Neural progenitor cell (in vitro differentiated cells): ENCODE data around the gene SULT1A1. TPM values are rescaled to one million over a fixed set of nuclear protein-coding genes. Genes with fewer than 3 reads are reported as not detected.

Source experiments
- DNase-seq: peaks from one replicate; pipeline ENCODE4 v3.0.0-alpha.2; 2016; ENCODE audit warnings: low spot score
- H2AFZ ChIP-seq: fragments of 200-600 bp; sonication (generic); replicated peaks from 2 replicates; pipeline ENCODE4 v1.6.1; 2016; ENCODE audit warnings: antibody characterized with exemption
- H3F3A ChIP-seq: fragments of 200-600 bp; sonication (generic); 2 replicates; pipeline ENCODE4 v1.6.1; 2016; ENCODE audit warnings: antibody characterized with exemption, low read depth
- H3K27ac ChIP-seq: fragments of 200-600 bp; sonication (generic); 2 replicates; pipeline ENCODE4 v1.5.1; 2016; ENCODE audit warnings: mild to moderate bottlenecking
- H3K27me3 ChIP-seq: fragments of 200-600 bp; sonication (generic); 2 replicates; pipeline ENCODE4 v1.6.1; 2016; ENCODE audit warnings: mild to moderate bottlenecking, moderate library complexity
- H3K36me3 ChIP-seq: fragments of 200-600 bp; sonication (generic); 2 replicates; pipeline ENCODE4 v1.5.1; 2016
- H3K4me1 ChIP-seq: fragments of 200-600 bp; sonication (generic); 2 replicates; pipeline ENCODE4 v1.6.1; 2016; ENCODE audit warnings: mixed run types
- H3K4me2 ChIP-seq: fragments of 200-600 bp; sonication (generic); 2 replicates; pipeline ENCODE4 v1.6.1; 2016
- H3K4me3 ChIP-seq: fragments of 200-600 bp; sonication (generic); 2 replicates; pipeline ENCODE4 v1.5.1; 2016
- H3K79me2 ChIP-seq: fragments of 200-600 bp; sonication (generic); 2 replicates; pipeline ENCODE4 v1.6.1; 2016; ENCODE audit warnings: low read depth
- H3K9ac ChIP-seq: fragments of 200-600 bp; sonication (generic); 2 replicates; pipeline ENCODE4 v1.6.1; 2016
- H3K9me3 ChIP-seq: fragments of 200-600 bp; sonication (generic); 2 replicates; pipeline ENCODE4 v1.5.1; 2016; ENCODE audit warnings: low read depth
- H4K20me1 ChIP-seq: fragments of 200-600 bp; sonication (generic); 2 replicates; pipeline ENCODE4 v1.6.1; 2016; ENCODE audit warnings: low read depth
- H3K27ac Mint-ChIP-seq: 3 replicates; pipeline ENCODE4 v1.8.0; 2021; ENCODE audit warnings: mixed read lengths
- H3K27me3 Mint-ChIP-seq: 2 replicates; pipeline ENCODE4 v1.8.0; 2022; ENCODE audit warnings: low read depth, mild to moderate bottlenecking, inconsistent platforms, moderate library complexity, mixed read lengths; ENCODE audit not compliant: insufficient read depth
- H3K36me3 Mint-ChIP-seq: 3 replicates; pipeline ENCODE4 v1.8.0; 2021; ENCODE audit warnings: mixed read lengths
- H3K4me1 Mint-ChIP-seq: 3 replicates; pipeline ENCODE4 v1.8.0; 2021; ENCODE audit warnings: mixed read lengths
- H3K4me3 Mint-ChIP-seq: 3 replicates; pipeline ENCODE4 v1.8.0; 2021; ENCODE audit warnings: mild to moderate bottlenecking, moderate library complexity, mixed read lengths
- H3K9me3 Mint-ChIP-seq: 3 replicates; pipeline ENCODE4 v1.8.0; 2020; ENCODE audit warnings: mixed read lengths
- EZH2 ChIP-seq: fragments of 200-600 bp; sonication (generic); IDR thresholded peaks from 2 replicates; pipeline ENCODE4 v1.6.1; 2017; ENCODE audit warnings: antibody characterized with exemption, mild to moderate bottlenecking, moderate library complexity
- EZH2phosphoT487 ChIP-seq: fragments of 200-600 bp; sonication (generic); IDR thresholded peaks from 2 replicates; pipeline ENCODE4 v1.6.1; 2017; ENCODE audit warnings: antibody characterized with exemption
- total RNA-seq: library from RNA; depleted of rRNA; stranded (reverse); fragments of >200 nt; gene quantifications from 2 replicates; pipeline ENCODE4 v1.2.3, GENCODE V29; 2015; ENCODE audit warnings: low replicate concordance
- TF ChIP-seq, protein P1 (sequence below): fragments of 200-600 bp; sonication (generic); IDR thresholded peaks from 2 replicates; pipeline ENCODE4 v1.5.1; 2017; ENCODE audit warnings: antibody characterized with exemption, mild to moderate bottlenecking

Gene SULT1A1
- total RNA-seq, 1 donor from 2014 or later, result 4.2 TPM

- TF ChIP-seq EZH2phosphoT487 (no peak), EZH2 (no peak)
- TF ChIP-seq, protein P1, sequence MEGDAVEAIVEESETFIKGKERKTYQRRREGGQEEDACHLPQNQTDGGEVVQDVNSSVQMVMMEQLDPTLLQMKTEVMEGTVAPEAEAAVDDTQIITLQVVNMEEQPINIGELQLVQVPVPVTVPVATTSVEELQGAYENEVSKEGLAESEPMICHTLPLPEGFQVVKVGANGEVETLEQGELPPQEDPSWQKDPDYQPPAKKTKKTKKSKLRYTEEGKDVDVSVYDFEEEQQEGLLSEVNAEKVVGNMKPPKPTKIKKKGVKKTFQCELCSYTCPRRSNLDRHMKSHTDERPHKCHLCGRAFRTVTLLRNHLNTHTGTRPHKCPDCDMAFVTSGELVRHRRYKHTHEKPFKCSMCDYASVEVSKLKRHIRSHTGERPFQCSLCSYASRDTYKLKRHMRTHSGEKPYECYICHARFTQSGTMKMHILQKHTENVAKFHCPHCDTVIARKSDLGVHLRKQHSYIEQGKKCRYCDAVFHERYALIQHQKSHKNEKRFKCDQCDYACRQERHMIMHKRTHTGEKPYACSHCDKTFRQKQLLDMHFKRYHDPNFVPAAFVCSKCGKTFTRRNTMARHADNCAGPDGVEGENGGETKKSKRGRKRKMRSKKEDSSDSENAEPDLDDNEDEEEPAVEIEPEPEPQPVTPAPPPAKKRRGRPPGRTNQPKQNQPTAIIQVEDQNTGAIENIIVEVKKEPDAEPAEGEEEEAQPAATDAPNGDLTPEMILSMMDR, result no peak
- Mint-ChIP-seq H3K4me3 (no peak overlapping the region), H3K9me3 (no peaks in the 10 kb centered on the region), H3K4me1 (peaks cover 18% of the 10 kb centered on the region), H3K27ac (no peak overlapping the region), H3K27me3 (peaks cover 8% of the 10 kb centered on the region), H3K36me3 (peaks cover 8% of the 10 kb centered on the region)
- Histone ChIP-seq H3K4me3 (no peak overlapping the region), H3K9me3 (no peaks in the 10 kb centered on the region), H3K27me3 (no peaks in the 10 kb centered on the region), H3K4me1 (peaks cover 12% of the 10 kb centered on the region), H3K27ac (no peak overlapping the region), H3K36me3 (no peaks in the 10 kb centered on the region), H3K9ac (no peak overlapping the region), H3F3A (no peaks in the 10 kb centered on the region), H3K4me2 (no peak overlapping the region), H4K20me1 (no peaks in the 10 kb centered on the region), H3K79me2 (no peaks in the 10 kb centered on the region), H2AFZ (no peak overlapping the region)
- DNase-seq, result no peak
These were observed 16.8 kb downstream of the SULT1A1 start for GRCh38 chr16:28592979-28593553.

DNA sequence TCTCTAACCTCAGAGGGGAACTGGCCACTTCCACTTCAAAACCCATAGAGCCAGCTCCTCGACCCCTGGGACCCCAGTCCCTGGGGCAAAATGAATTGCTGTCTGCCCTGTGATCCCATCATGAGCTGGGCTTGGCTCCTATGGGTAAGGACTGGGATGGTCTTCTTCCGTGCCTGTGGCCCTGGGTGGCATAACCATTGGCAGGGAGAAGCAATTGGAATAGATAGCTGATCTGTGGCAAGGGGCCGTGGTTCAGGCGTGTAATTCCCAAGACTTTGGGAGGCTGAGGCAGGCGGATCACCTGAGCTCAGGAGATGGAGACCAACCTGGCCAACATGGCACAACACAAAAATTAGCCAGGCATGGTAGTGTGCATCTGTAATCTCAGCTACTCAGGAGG is 17.3 kb downstream of the SULT1A1 start:
- Histone ChIP-seq H2AFZ (no peak overlapping the region), H3K9me3 (no peaks in the 10 kb centered on the region), H3K9ac (no peak overlapping the region), H3K4me1 (peaks cover 9% of the 10 kb centered on the region), H3K79me2 (no peaks in the 10 kb centered on the region), H3K4me3 (no peak overlapping the region), H3K4me2 (no peak overlapping the region), H4K20me1 (no peaks in the 10 kb centered on the region), H3F3A (no peaks in the 10 kb centered on the region), H3K27ac (no peak overlapping the region), H3K27me3 (no peaks in the 10 kb centered on the region), H3K36me3 (no peaks in the 10 kb centered on the region)
- Mint-ChIP-seq H3K9me3 (no peaks in the 10 kb centered on the region), H3K27me3 (peaks cover 8% of the 10 kb centered on the region), H3K36me3 (peaks cover 8% of the 10 kb centered on the region), H3K4me3 (no peak overlapping the region), H3K27ac (no peak overlapping the region), H3K4me1 (peaks cover 12% of the 10 kb centered on the region)
- no peak for TF ChIP-seq EZH2phosphoT487
- TF ChIP-seq EZH2, result no peak
- TF ChIP-seq, protein P1, result no peak
- no peak for DNase-seq

GRCh38 chr16:28591355-28591754 is 18.5 kb downstream of the SULT1A1 start:
- DNase-seq, result no peak
- Histone ChIP-seq H4K20me1 (no peaks in the 10 kb centered on the region), H3K9me3 (no peaks in the 10 kb centered on the region), H3F3A (no peaks in the 10 kb centered on the region), H3K9ac (no peak overlapping the region), H3K36me3 (no peaks in the 10 kb centered on the region), H3K27me3 (no peaks in the 10 kb centered on the region), H3K4me1 (no peaks in the 10 kb centered on the region), H3K79me2 (no peaks in the 10 kb centered on the region), H2AFZ (no peak overlapping the region), H3K27ac (no peak overlapping the region), H3K4me3 (no peak overlapping the region), H3K4me2 (no peak overlapping the region)
- Mint-ChIP-seq H3K4me3 (no peak overlapping the region), H3K36me3 (peaks cover 10% of the 10 kb centered on the region), H3K4me1 (peaks cover 2% of the 10 kb centered on the region), H3K27ac (no peak overlapping the region), H3K9me3 (no peaks in the 10 kb centered on the region), H3K27me3 (peaks cover 2% of the 10 kb centered on the region)
- no peak for TF ChIP-seq EZH2phosphoT487
- TF ChIP-seq, protein P1, result no peak
- no peak for TF ChIP-seq EZH2
